ENCODE results near the gene EXOC3. TPM values are rescaled to one million over a fixed set of nuclear protein-coding genes. Genes with fewer than 3 reads are reported as not detected.

EXOC3 gene
- total RNA-seq, 1 experiment from 2014 or later, result 60.1 TPM

- POLR2A ChIA-PET, result no interaction called here
- no peak overlapping the region for H3K4me3 Mint-ChIP-seq
- CTCF ChIA-PET, result interaction anchor here (0.7 to 1.3 kb wide), 2 partner anchors 14 to 162 kb away, joined by 3 to 5 read pairs; no protein-coding TSS in a partner anchor
Observed at GRCh38 chr5:478369-478981, 35.5 kb downstream of the EXOC3 start.

GRCh38 chr5:478982-479535 lies 36.1 kb downstream of the EXOC3 start:
- peaks cover 2% of the 10 kb centered on the region; the same call in 1 of the 2 replicates for H3K4me1 Mint-ChIP-seq
- ChIA-PET POLR2A (no interaction called here), CTCF (interaction anchor here (0.7 to 1.7 kb wide), 2 partner anchors 14 to 32 kb away, joined by 5 to 6 read pairs; no protein-coding TSS in a partner anchor)
- H3K4me3 Mint-ChIP-seq, result no peak overlapping the region
- H3K27me3 Mint-ChIP-seq (ENCODE audit: low read depth), result peaks cover 41% of the 10 kb centered on the region
- DNase-seq (ENCODE audit: low spot score), result no peak
- H3K27ac Mint-ChIP-seq, result no peak overlapping the region
- TF ChIP-seq TEAD1 (CRISPR knock-in tag; IDR thresholded peaks at IDR 0.05) (no peak), PREB (CRISPR knock-in tag; IDR thresholded peaks at IDR 0.05; ENCODE audit: borderline replicate concordance) (no peak), MYBL2 (CRISPR knock-in tag; IDR thresholded peaks at IDR 0.05) (no peak), FOXJ3 (CRISPR knock-in tag; IDR thresholded peaks at IDR 0.05; ENCODE audit: borderline replicate concordance) (no peak), FOXK1 (CRISPR knock-in tag; IDR thresholded peaks at IDR 0.05) (no peak)
- TF ChIP-seq, protein P1, sequence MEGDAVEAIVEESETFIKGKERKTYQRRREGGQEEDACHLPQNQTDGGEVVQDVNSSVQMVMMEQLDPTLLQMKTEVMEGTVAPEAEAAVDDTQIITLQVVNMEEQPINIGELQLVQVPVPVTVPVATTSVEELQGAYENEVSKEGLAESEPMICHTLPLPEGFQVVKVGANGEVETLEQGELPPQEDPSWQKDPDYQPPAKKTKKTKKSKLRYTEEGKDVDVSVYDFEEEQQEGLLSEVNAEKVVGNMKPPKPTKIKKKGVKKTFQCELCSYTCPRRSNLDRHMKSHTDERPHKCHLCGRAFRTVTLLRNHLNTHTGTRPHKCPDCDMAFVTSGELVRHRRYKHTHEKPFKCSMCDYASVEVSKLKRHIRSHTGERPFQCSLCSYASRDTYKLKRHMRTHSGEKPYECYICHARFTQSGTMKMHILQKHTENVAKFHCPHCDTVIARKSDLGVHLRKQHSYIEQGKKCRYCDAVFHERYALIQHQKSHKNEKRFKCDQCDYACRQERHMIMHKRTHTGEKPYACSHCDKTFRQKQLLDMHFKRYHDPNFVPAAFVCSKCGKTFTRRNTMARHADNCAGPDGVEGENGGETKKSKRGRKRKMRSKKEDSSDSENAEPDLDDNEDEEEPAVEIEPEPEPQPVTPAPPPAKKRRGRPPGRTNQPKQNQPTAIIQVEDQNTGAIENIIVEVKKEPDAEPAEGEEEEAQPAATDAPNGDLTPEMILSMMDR (IDR thresholded peaks at IDR 0.05), result no peak
- TF ChIP-seq, protein P2, sequence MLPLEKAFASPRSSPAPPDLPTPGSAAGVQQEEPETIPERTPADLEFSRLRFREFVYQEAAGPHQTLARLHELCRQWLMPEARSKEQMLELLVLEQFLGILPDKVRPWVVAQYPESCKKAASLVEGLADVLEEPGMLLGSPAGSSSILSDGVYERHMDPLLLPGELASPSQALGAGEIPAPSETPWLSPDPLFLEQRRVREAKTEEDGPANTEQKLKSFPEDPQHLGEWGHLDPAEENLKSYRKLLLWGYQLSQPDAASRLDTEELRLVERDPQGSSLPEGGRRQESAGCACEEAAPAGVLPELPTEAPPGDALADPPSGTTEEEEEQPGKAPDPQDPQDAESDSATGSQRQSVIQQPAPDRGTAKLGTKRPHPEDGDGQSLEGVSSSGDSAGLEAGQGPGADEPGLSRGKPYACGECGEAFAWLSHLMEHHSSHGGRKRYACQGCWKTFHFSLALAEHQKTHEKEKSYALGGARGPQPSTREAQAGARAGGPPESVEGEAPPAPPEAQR (CRISPR knock-in tag; IDR thresholded peaks at IDR 0.05), result no peak
- H3K9me3 Mint-ChIP-seq, result no peaks in the 10 kb centered on the region
- H3K36me3 Mint-ChIP-seq, result no peaks in the 10 kb centered on the region
- no peak for ATAC-seq

More at GRCh38 chr5:478369-478981, 35.5 kb downstream of the EXOC3 start:
- Mint-ChIP-seq H3K27me3 (ENCODE audit: low read depth) (peaks cover 46% of the 10 kb centered on the region), H3K27ac (no peak overlapping the region), H3K4me1 (peaks cover 2% of the 10 kb centered on the region; the same call in 1 of the 2 replicates), H3K36me3 (no peaks in the 10 kb centered on the region), H3K9me3 (no peaks in the 10 kb centered on the region)
- DNase-seq (ENCODE audit: low spot score) (no peak), ATAC-seq (no peak)
- TF ChIP-seq, protein P3, sequence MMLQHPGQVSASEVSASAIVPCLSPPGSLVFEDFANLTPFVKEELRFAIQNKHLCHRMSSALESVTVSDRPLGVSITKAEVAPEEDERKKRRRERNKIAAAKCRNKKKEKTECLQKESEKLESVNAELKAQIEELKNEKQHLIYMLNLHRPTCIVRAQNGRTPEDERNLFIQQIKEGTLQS (CRISPR knock-in tag; conservative IDR thresholded peaks at IDR 0.05), result no peak
- TF ChIP-seq, protein P4, sequence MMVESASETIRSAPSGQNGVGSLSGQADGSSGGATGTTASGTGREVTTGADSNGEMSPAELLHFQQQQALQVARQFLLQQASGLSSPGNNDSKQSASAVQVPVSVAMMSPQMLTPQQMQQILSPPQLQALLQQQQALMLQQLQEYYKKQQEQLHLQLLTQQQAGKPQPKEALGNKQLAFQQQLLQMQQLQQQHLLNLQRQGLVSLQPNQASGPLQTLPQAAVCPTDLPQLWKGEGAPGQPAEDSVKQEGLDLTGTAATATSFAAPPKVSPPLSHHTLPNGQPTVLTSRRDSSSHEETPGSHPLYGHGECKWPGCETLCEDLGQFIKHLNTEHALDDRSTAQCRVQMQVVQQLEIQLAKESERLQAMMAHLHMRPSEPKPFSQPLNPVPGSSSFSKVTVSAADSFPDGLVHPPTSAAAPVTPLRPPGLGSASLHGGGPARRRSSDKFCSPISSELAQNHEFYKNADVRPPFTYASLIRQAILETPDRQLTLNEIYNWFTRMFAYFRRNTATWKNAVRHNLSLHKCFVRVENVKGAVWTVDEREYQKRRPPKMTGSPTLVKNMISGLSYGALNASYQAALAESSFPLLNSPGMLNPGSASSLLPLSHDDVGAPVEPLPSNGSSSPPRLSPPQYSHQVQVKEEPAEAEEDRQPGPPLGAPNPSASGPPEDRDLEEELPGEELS (CRISPR knock-in tag; IDR thresholded peaks at IDR 0.05), result no peak
- no peak for TF ChIP-seq USF1 (CRISPR knock-in tag; IDR thresholded peaks at IDR 0.05)

DNA sequence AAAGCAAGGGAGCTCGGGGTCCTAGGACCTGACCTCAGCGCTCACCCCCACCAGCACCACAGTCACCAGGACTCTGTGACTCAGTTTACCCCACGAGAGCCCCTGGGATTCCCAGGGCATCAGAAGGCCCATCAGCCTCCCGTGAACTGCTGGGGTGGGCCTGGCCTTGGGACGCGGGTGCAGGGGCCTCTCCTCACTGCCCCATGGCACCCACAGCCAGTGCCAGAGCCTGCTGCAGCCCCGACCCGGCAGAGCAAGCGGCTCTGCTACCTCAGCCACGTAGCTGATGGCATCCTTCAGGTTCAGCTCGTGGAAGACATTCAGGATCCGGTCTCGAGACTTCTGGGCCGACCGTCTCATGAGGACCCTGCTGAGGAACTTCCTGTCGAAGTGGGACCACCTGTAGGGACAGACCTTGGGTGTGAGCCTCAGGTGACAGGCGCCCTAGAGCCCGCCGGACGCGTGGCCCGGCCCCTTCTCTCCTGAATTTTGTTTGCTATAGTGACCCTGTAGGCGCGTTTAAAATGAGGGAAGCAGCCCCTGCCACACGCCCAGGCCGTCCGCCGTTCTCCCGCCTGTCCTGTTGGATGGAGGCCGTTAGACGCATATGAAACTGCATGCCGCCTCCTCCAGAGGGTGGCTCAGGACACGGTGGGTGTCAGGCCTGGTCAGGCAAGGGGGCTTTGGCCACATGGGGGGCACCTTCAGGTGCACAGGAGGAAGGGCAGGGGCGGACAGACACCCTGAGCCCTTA lies 36.8 kb downstream of the EXOC3 start:
- peaks cover 35% of the 10 kb centered on the region for H3K27me3 Mint-ChIP-seq (ENCODE audit: low read depth)
- peaks cover 2% of the 10 kb centered on the region; the same call in 1 of the 2 replicates for H3K4me1 Mint-ChIP-seq
- no peak for TF ChIP-seq TEAD1 (CRISPR knock-in tag; IDR thresholded peaks at IDR 0.05)
- TF ChIP-seq JUN (CRISPR knock-in tag; IDR thresholded peaks at IDR 0.05), result no peak
- no peak for TF ChIP-seq ZNF138 (CRISPR knock-in tag; conservative IDR thresholded peaks at IDR 0.05)
- no peak for TF ChIP-seq GRHL2 (CRISPR knock-in tag; IDR thresholded peaks at IDR 0.05; ENCODE audit: insufficient replicate concordance, severe bottlenecking)
- no peak for TF ChIP-seq ZNF423 (CRISPR knock-in tag; IDR thresholded peaks at IDR 0.05)
- TF ChIP-seq NR3C1 (CRISPR knock-in tag; conservative IDR thresholded peaks at IDR 0.05; ENCODE audit: low read depth), result no peak
- no peak for TF ChIP-seq NFATC4 (CRISPR knock-in tag; IDR thresholded peaks at IDR 0.05)
- TF ChIP-seq, protein P1 (IDR thresholded peaks at IDR 0.05), result no peak
- no peaks in the 10 kb centered on the region for H3K9me3 Mint-ChIP-seq
- ChIA-PET POLR2A (no interaction called here), CTCF (interaction anchor here (1.7 kb wide), 1 partner anchor 33 kb away, joined by 6 read pairs; no protein-coding TSS in a partner anchor)
- H3K27ac Mint-ChIP-seq, result no peak overlapping the region
- no peak for ATAC-seq
- DNase-seq (ENCODE audit: low spot score), result no peak
- no peak overlapping the region for H3K4me3 Mint-ChIP-seq
- H3K36me3 Mint-ChIP-seq, result no peaks in the 10 kb centered on the region

Data from WTC11 (cell line).